Mucosa of descending colon (tissue), 3 donors: ENCODE data around the gene FGF8. TPM values are rescaled to one million over a fixed set of nuclear protein-coding genes. Genes with fewer than 3 reads are reported as not detected.
A peak's percentile ranks its signal among the peaks of the same experiment; 100 is the strongest.

Experiments used
- ATAC-seq: fragments of 200-7000 bp; cut with Tn5 transposase; one replicate; pipeline ENCODE4 v1.9.1; 2020; ENCODE audit warnings: mild to moderate bottlenecking, moderate library complexity
- DNase-seq, 3 donors: peaks; one replicate each; pipeline ENCODE4 v3.0.0-alpha.2; 2020
- H3K36me3 ChIP-seq: fragments of 200-600 bp; one replicate; pipeline ENCODE4 v1.8.0; 2021; ENCODE audit warnings: low read depth, mild to moderate bottlenecking
- H3K4me1 ChIP-seq: fragments of 200-600 bp; one replicate; pipeline ENCODE4 v1.8.0; 2021; ENCODE audit warnings: low read depth, mild to moderate bottlenecking
- H3K4me3 ChIP-seq: fragments of 200-600 bp; one replicate; pipeline ENCODE4 v1.8.0; 2021; ENCODE audit warnings: mild to moderate bottlenecking
- H3K9me3 ChIP-seq: fragments of 200-600 bp; one replicate; pipeline ENCODE4 v1.8.0; 2021; ENCODE audit warnings: mild to moderate bottlenecking
- CTCF ChIP-seq: fragments of 200-600 bp; IDR thresholded peaks from one replicate; pipeline ENCODE4 v1.8.0; 2022; ENCODE audit warnings: antibody characterized with exemption, mild to moderate bottlenecking
- intact Hi-C, 2 donors: fragments of 100-400 bp; cut with DNase I in 1 of 2; cut with micrococcal nuclease in 1 of 2; formaldehyde crosslinking; loops; one replicate each; pipeline versions ENCODE4 v1.11.0 to v1.11.1; 2022; cut with DNase I, micrococcal nuclease
- total RNA-seq, 3 donors: library from RNA; stranded (reverse); fragmentation: NEBNext Ultra II Directional in 2 of 3; extraction: Animal tissue kit (Norgen Biotek cat#: 25700) in 2 of 3; gene quantifications; one replicate each; pipeline versions ENCODE4 v1.2.1 to v1.2.4, GENCODE V29; 2021 to 2023
- donor health status: DM: no; HTN: no; CAD: no; lungs with moderate emphysema.
- donor health status: DM: no; HTN: no; CAD: no.
- donor health status: DM: no; HTN: yes; CAD: no.

FGF8 gene
- total RNA-seq, 3 donors from 2014 or later, result not detected

DNA sequence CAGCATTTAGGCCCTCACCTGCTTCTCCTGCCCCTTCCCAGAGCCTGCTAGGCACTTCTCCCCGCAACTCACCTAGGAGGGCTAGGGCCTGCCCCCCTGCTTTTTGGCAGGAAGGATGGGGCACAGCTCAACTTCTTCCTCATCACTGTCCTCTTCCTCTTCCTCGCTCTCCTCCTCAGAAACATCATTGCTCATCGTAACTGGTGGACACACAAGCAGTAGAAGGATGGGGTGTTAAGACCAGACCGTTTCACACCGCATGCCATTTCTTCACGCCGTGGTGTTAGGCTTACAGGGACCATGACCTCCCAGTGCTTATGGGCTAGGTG, 5.7 kb upstream of the FGF8 start:
- Histone ChIP-seq H3K4me1 (peaks cover 42% of the 10 kb centered on the region), H3K9me3 (no peaks in the 10 kb centered on the region), H3K4me3 (no peak overlapping the region), H3K36me3 (peaks cover 4% of the 10 kb centered on the region)
- intact Hi-C loops, result loop anchor here in 1 of 2 donors (5.0 kb wide), 1 partner anchor 184 kb away; no protein-coding TSS in a partner anchor
- DNase-seq (no peak), ATAC-seq (no peak)
- TF ChIP-seq CTCF, result no peak

DNA sequence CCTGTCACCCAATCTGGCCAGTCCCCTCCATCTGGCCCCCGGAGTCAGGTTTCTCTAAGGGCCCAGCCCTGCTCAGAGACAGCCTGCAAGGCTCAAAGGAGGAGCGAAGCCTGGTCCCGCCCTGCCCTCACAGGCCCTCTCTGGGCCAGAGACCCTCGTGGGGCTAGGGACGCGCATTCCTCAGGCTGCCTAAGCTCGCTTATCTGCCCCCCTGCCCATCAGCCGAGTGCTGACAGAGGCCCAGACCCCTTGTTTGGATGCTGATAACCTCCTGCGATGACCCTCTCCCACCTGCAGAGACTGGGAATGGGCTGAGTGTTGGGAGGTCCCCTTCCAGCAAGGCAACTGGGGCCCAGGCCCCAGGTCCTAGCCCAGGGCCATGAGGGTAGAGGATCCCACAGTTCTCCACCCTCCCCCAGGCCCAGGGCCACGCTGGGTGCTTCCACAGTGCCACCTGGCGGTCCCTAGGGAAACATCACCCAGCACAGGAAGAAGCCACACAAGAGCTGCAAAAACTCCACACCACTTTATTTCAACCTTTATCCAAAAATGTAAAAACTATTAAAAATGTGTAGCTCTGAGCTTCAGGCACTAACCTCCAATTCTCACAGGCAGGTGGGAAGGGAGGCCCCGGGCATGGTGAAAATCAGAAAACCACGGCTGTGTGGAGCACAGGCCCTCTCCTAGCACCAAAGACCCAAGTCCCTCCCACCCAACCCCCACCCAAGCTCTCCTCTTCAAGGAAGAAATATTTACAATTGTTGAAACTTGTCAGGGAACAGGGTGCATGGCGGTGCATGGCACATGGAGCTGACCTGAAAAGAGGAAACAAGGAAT, 5.1 kb upstream of the FGF8 start:
- peaks cover 3% of the 10 kb centered on the region for H3K36me3 ChIP-seq
- ATAC-seq (peak; percentile 59), DNase-seq (peak; percentile 62 to 79 (median 68))
- intact Hi-C loops, result loop anchor here in 1 of 2 donors (5.0 kb wide), 1 partner anchor 184 kb away; no protein-coding TSS in a partner anchor
- no peak overlapping the region for H3K4me3 ChIP-seq
- peak; percentile 92 for TF ChIP-seq CTCF
- peaks cover 45% of the 10 kb centered on the region for H3K4me1 ChIP-seq
- no peaks in the 10 kb centered on the region for H3K9me3 ChIP-seq

GRCh38 chr10:101780187-101780817, 4.4 kb upstream of the FGF8 start:
- Histone ChIP-seq H3K36me3 (no peaks in the 10 kb centered on the region), H3K4me3 (no peak overlapping the region), H3K4me1 (peaks cover 48% of the 10 kb centered on the region), H3K9me3 (no peaks in the 10 kb centered on the region)
- DNase-seq (no peak), ATAC-seq (no peak)
- intact Hi-C loops, result loop anchor here in 1 of 2 donors (5.0 kb wide), 1 partner anchor 183 kb away; no protein-coding TSS in a partner anchor
- no peak for TF ChIP-seq CTCF

DNA sequence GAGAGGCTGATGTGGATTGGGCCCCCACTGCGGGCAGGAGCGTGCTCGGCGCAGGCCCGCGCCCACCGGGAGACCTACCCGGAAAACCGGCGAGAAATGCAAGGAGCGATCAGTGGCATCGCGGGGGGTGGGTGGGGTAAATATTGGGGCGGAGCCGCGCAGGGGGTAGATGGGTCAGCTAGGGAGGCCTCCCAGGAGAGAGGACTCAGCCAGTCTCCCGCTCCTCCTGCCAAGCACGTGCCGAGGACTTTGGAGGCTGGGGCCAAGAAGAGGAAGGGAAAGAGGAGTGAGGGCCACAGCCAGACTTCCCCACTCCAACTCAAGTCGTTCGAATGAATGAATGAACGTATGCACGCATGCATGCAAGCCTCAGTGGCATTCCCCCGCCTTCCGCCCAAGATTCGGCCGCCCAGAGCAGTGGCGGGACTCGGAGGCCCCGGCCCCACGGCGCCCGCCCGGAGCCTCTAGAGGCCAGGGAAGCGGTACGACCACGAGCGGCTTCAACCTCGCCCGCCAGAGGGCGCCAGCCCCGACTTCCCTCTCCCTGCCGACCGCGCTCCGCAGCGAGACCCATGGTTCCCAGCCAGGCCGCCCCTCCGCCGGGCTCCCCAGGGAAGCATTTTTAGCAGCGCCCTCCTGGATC, 3.8 kb upstream of the FGF8 start:
- TF ChIP-seq CTCF, result peak; percentile 92
- intact Hi-C loops, result loop anchor here (5.0 to 10.0 kb wide), 2 partner anchors 175 to 182 kb away; no protein-coding TSS in a partner anchor
- peak; percentile 77 for ATAC-seq
- Histone ChIP-seq H3K9me3 (no peaks in the 10 kb centered on the region), H3K36me3 (no peaks in the 10 kb centered on the region), H3K4me1 (peaks cover 51% of the 10 kb centered on the region), H3K4me3 (no peak overlapping the region)
- peak; percentile 87 to 92 (median 90) for DNase-seq

- peak; percentile 69 to 81 (median 80) for DNase-seq
- ATAC-seq, result peak; percentile 68
- Histone ChIP-seq H3K4me1 (peaks cover 51% of the 10 kb centered on the region), H3K4me3 (no peak overlapping the region), H3K36me3 (no peaks in the 10 kb centered on the region), H3K9me3 (no peaks in the 10 kb centered on the region)
- intact Hi-C loops, result loop anchor here in 1 of 2 donors (10.0 kb wide), 1 partner anchor 174 kb away; no protein-coding TSS in a partner anchor
- TF ChIP-seq CTCF, result no peak
Observed at GRCh38 chr10:101778781-101779543, 3.0 kb upstream of the FGF8 start.
